NCI-H187 treated with DMSO at 0.1 percent for 48 hours (cell line): ENCODE data around the gene PSMB9.

ENCODE experiments used
- DNase-seq: peaks from one replicate; lab custom pipeline; 2025; lab: John Stamatoyannopoulos, UW

Gene PSMB9

GRCh38 chr6:32840604-32841246, 13.3 kb upstream of the PSMB9 start:
- no peak for DNase-seq

GRCh38 chr6:32842021-32842650, 11.9 kb upstream of the PSMB9 start:
- DNase-seq: no peak

GRCh38 chr6:32842690-32843089, 11.3 kb upstream of the PSMB9 start:
- no peak for DNase-seq

- no peak for DNase-seq
Observed at GRCh38 chr6:32843331-32843978, 10.5 kb upstream of the PSMB9 start.

- peak; percentile 93 for DNase-seq
Observed at GRCh38 chr6:32843979-32844838, 9.8 kb upstream of the PSMB9 start, which contains the start of gene PSMB8. TSS of gene PSMB8 (minus strand) at chr6:32844047. CDS start at chr6:32843996, 51 bp downstream.

GRCh38 chr6:32844839-32845383, 9.1 kb upstream of the PSMB9 start:
- no peak for DNase-seq

GRCh38 chr6:32845384-32845884, 8.6 kb upstream of the PSMB9 start:
- DNase-seq: no peak

- no peak for DNase-seq
Observed at GRCh38 chr6:32847004-32847403, 7.0 kb upstream of the PSMB9 start.

- no peak for DNase-seq
Observed at GRCh38 chr6:32847795-32848194, 6.2 kb upstream of the PSMB9 start.

GRCh38 chr6:32849126-32849525, 4.9 kb upstream of the PSMB9 start:
- DNase-seq: no peak

GRCh38 chr6:32851025-32851424, 3.0 kb upstream of the PSMB9 start:
- DNase-seq: no peak

- DNase-seq: no peak
Observed at GRCh38 chr6:32852018-32852843, 1.8 kb upstream of the PSMB9 start.

- no peak for DNase-seq
Observed at GRCh38 chr6:32852844-32853540, 1.0 kb upstream of the PSMB9 start.

GRCh38 chr6:32854376-32855178, 585 bp downstream of the PSMB9 start:
- DNase-seq: no peak

GRCh38 chr6:32855467-32856174, 1.6 kb downstream of the PSMB9 start:
- no peak for DNase-seq

- DNase-seq: no peak
Observed at GRCh38 chr6:32857156-32857891, 3.3 kb downstream of the PSMB9 start.

GRCh38 chr6:32858194-32858593, 4.2 kb downstream of the PSMB9 start:
- DNase-seq: no peak

- no peak for DNase-seq
Observed at GRCh38 chr6:32860674-32861073, 6.7 kb downstream of the PSMB9 start.
